SKM-1 (cell line): Measurements from ENCODE around the gene NECTIN3.

ENCODE experiments used
- DNase-seq: peaks from one replicate; lab custom pipeline; 2025; ENCODE audit not compliant: unreplicated experiment; lab: John Stamatoyannopoulos, UW

NECTIN3 gene

GRCh38 chr3:111071257-111072030, at the start of gene NECTIN3:
Gene NECTIN3 (plus strand): TSS chr3:111071816. CDS start chr3:111072018, 202 bp downstream.
- DNase-seq, result no peak

GRCh38 chr3:111027868-111028267, 43.7 kb upstream of the NECTIN3 start:
- no peak for DNase-seq

GRCh38 chr3:111031538-111031937, 40.1 kb upstream of the NECTIN3 start:
- no peak for DNase-seq

GRCh38 chr3:111032677-111033076, 38.9 kb upstream of the NECTIN3 start:
- DNase-seq, result no peak

GRCh38 chr3:111033470-111034050, 38.1 kb upstream of the NECTIN3 start:
- DNase-seq, result no peak

GRCh38 chr3:111035316-111035715, 36.3 kb upstream of the NECTIN3 start:
- no peak for DNase-seq

GRCh38 chr3:111035902-111036301, 35.7 kb upstream of the NECTIN3 start:
- DNase-seq, result no peak

- DNase-seq, result no peak
These were observed 30.7 kb upstream of the NECTIN3 start for GRCh38 chr3:111040959-111041358.

GRCh38 chr3:111045564-111045963, 26.1 kb upstream of the NECTIN3 start:
- no peak for DNase-seq

GRCh38 chr3:111047042-111047441, 24.6 kb upstream of the NECTIN3 start:
- no peak for DNase-seq

- no peak for DNase-seq
These were observed 23.7 kb upstream of the NECTIN3 start for GRCh38 chr3:111047812-111048435.

GRCh38 chr3:111051354-111051753, 20.3 kb upstream of the NECTIN3 start:
- no peak for DNase-seq

- DNase-seq, result no peak
These were observed 3.0 kb upstream of the NECTIN3 start for GRCh38 chr3:111068574-111068973.

- DNase-seq, result no peak
These were observed 1.4 kb upstream of the NECTIN3 start for GRCh38 chr3:111069974-111070771.

- DNase-seq, result no peak
These were observed 802 bp upstream of the NECTIN3 start for GRCh38 chr3:111070772-111071256.

GRCh38 chr3:111072031-111072921, 660 bp downstream of the NECTIN3 start:
- DNase-seq, result no peak

- no peak for DNase-seq
These were observed 1.6 kb downstream of the NECTIN3 start for GRCh38 chr3:111073218-111073617.

GRCh38 chr3:111076732-111077131, 5.1 kb downstream of the NECTIN3 start:
- no peak for DNase-seq

GRCh38 chr3:111077369-111077768, 5.8 kb downstream of the NECTIN3 start:
- DNase-seq, result no peak

GRCh38 chr3:111080413-111080812, 8.8 kb downstream of the NECTIN3 start:
- DNase-seq, result no peak
